Stimulated activated CD8-positive, alpha-beta memory T cell treated with anti-CD3 and anti-CD28 coated beads, Interleukin-7, amount 100 ng/mL, for 1 hour (primary cell): Measurements from ENCODE around the gene HTATIP2.
"Not testable (repeated sequence)": the region's sequence is repeated elsewhere in the genome, so short reads cannot be mapped to it uniquely, and the experiment has no call there.

Experiments
- DNase-seq, 2 donors: peaks; one replicate each; pipeline ENCODE4 v3.0.0-alpha.2; 2020; ENCODE audit warnings: low read depth in 2 of 2

Gene HTATIP2

GRCh38 chr11:20363500-20364340 is at the start of gene HTATIP2:
HTATIP2 (plus strand) TSS chr11:20363714; CDS start chr11:20364238, 524 bp downstream.
- DNase-seq: peak; percentile 51 to 59

GRCh38 chr11:20315800-20316199 is 47.7 kb upstream of the HTATIP2 start:
- DNase-seq: no peak

GRCh38 chr11:20321177-20321576 is 42.3 kb upstream of the HTATIP2 start:
- DNase-seq: no peak

GRCh38 chr11:20327377-20327935 is 36.1 kb upstream of the HTATIP2 start:
- DNase-seq: no peak

GRCh38 chr11:20336056-20336455 is 27.5 kb upstream of the HTATIP2 start:
- no peak for DNase-seq

- DNase-seq: no peak
Measured at GRCh38 chr11:20337526-20338154, 25.9 kb upstream of the HTATIP2 start.

GRCh38 chr11:20342347-20343141 is 21.0 kb upstream of the HTATIP2 start:
- no peak for DNase-seq

- no peak for DNase-seq
Measured at GRCh38 chr11:20351136-20351535, 12.4 kb upstream of the HTATIP2 start.

GRCh38 chr11:20351751-20352262 is 11.7 kb upstream of the HTATIP2 start:
- DNase-seq: no peak

GRCh38 chr11:20353829-20354434 is 9.6 kb upstream of the HTATIP2 start:
- DNase-seq: no peak

- DNase-seq: no peak
Measured at GRCh38 chr11:20355221-20356219, 8.0 kb upstream of the HTATIP2 start.

GRCh38 chr11:20357150-20357549 is 6.4 kb upstream of the HTATIP2 start:
- no peak for DNase-seq

- no peak for DNase-seq
Measured at GRCh38 chr11:20360650-20361049, 2.9 kb upstream of the HTATIP2 start.

- DNase-seq: no peak
Measured at GRCh38 chr11:20362481-20362880, 1.0 kb upstream of the HTATIP2 start.

- no peak for DNase-seq
Measured at GRCh38 chr11:20363149-20363499, 390 bp upstream of the HTATIP2 start.

- DNase-seq: no peak
Measured at GRCh38 chr11:20364341-20364792, 853 bp downstream of the HTATIP2 start.

- DNase-seq: not testable (repeated sequence)
Measured at GRCh38 chr11:20365465-20365864, 2.0 kb downstream of the HTATIP2 start.

- no peak for DNase-seq
Measured at GRCh38 chr11:20367313-20367948, 3.9 kb downstream of the HTATIP2 start.

- DNase-seq: no peak
Measured at GRCh38 chr11:20368438-20368837, 4.9 kb downstream of the HTATIP2 start.

GRCh38 chr11:20369826-20370225 is 6.3 kb downstream of the HTATIP2 start:
- no peak for DNase-seq
